WTC11 (cell line): ENCODE measurements around the gene GARNL3.

Experiments used
- CREB1 ChIP-seq: sonication (generic); formaldehyde crosslinking; IDR thresholded peaks from 2 replicates; pipeline ENCODE4 v1.8.0; 2023; ENCODE audit warnings: mild to moderate bottlenecking, missing genetic modification reagents
- ELF4 ChIP-seq: sonication (generic); formaldehyde crosslinking; IDR thresholded peaks from 2 replicates; pipeline ENCODE4 v1.8.1; 2022; ENCODE audit warnings: low read depth, mild to moderate bottlenecking, moderate library complexity, missing genetic modification reagents
- HMGA2 ChIP-seq: fragments of 250-450 bp; sonication (Bioruptor Pico); IDR thresholded peaks from 2 replicates; pipeline ENCODE4 v1.4.0; 2021; ENCODE audit warnings: mild to moderate bottlenecking, moderate library complexity
- NFATC4 ChIP-seq: fragments of 250-450 bp; sonication (Bioruptor Pico); IDR thresholded peaks from 2 replicates; pipeline ENCODE4 v1.9.0; 2021; ENCODE audit warnings: mild to moderate bottlenecking
- TEAD4 ChIP-seq: sonication (generic); formaldehyde crosslinking; IDR thresholded peaks from 2 replicates; pipeline ENCODE4 v1.8.0; 2022; ENCODE audit warnings: mild to moderate bottlenecking, missing genetic modification reagents
- ZBTB21 ChIP-seq: sonication (generic); formaldehyde crosslinking; IDR thresholded peaks from 2 replicates; pipeline ENCODE4 v1.8.1; 2023; ENCODE audit warnings: mild to moderate bottlenecking, missing genetic modification reagents, borderline replicate concordance
- TF ChIP-seq, protein P1 (sequence below): fragments of 200-600 bp; IDR thresholded peaks from 2 replicates; pipeline ENCODE4 v1.8.0; 2022; ENCODE audit warnings: antibody characterized with exemption
- TF ChIP-seq, protein P2 (sequence below): sonication (generic); formaldehyde crosslinking; IDR thresholded peaks from 2 replicates; pipeline ENCODE4 v1.8.1; 2023; ENCODE audit warnings: mild to moderate bottlenecking, missing genetic modification reagents, borderline replicate concordance
- TF ChIP-seq, protein P3 (sequence below): sonication (generic); formaldehyde crosslinking; IDR thresholded peaks from 2 replicates; pipeline ENCODE4 v1.8.1; 2022; ENCODE audit warnings: low read depth, missing genetic modification reagents, borderline replicate concordance
- TF ChIP-seq, protein P4 (sequence below): sonication (generic); formaldehyde crosslinking; IDR thresholded peaks from 2 replicates; pipeline ENCODE4 v1.8.1; 2023; ENCODE audit warnings: mild to moderate bottlenecking, missing genetic modification reagents, moderate library complexity
- TF ChIP-seq, protein P5 (sequence below): sonication (generic); formaldehyde crosslinking; IDR thresholded peaks from 2 replicates; pipeline ENCODE4 v1.8.0; 2023; ENCODE audit warnings: missing genetic modification reagents, mild to moderate bottlenecking, borderline replicate concordance

DNA sequence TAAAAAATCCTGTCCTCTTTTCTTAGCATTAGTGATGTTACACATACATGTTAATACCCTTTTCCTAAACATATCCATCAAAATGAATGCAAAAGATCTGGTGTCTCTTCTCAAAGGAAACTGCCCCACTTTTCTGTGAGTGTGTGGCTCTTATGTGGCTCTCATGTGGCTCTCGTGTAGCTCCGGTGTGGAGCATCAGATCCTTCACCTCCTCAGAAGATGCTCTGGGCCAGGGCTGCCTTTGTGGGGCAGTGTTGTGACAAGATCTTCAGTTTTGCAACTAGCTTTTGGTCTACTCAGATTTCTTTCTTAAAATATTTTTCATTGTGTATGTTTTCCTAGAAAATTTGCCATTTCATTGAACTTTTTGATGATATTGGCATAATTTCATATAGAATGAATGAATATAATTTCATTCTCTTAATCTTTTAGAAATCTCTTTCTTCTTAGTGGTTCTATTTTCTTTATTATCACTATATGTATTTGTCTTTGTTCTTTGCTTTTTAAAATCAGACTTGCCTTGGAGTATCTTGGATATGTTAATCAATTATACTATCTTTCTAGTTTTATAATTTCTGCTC is 19.4 kb downstream of the GARNL3 start:
- TF ChIP-seq HMGA2 (no peak), TEAD4 (CRISPR knock-in tag) (no peak), ELF4 (CRISPR knock-in tag) (no peak), ZBTB21 (CRISPR knock-in tag) (no peak), NFATC4 (CRISPR knock-in tag) (no peak), CREB1 (no peak)
- TF ChIP-seq, protein P1, sequence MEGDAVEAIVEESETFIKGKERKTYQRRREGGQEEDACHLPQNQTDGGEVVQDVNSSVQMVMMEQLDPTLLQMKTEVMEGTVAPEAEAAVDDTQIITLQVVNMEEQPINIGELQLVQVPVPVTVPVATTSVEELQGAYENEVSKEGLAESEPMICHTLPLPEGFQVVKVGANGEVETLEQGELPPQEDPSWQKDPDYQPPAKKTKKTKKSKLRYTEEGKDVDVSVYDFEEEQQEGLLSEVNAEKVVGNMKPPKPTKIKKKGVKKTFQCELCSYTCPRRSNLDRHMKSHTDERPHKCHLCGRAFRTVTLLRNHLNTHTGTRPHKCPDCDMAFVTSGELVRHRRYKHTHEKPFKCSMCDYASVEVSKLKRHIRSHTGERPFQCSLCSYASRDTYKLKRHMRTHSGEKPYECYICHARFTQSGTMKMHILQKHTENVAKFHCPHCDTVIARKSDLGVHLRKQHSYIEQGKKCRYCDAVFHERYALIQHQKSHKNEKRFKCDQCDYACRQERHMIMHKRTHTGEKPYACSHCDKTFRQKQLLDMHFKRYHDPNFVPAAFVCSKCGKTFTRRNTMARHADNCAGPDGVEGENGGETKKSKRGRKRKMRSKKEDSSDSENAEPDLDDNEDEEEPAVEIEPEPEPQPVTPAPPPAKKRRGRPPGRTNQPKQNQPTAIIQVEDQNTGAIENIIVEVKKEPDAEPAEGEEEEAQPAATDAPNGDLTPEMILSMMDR: no peak
- TF ChIP-seq, protein P2, sequence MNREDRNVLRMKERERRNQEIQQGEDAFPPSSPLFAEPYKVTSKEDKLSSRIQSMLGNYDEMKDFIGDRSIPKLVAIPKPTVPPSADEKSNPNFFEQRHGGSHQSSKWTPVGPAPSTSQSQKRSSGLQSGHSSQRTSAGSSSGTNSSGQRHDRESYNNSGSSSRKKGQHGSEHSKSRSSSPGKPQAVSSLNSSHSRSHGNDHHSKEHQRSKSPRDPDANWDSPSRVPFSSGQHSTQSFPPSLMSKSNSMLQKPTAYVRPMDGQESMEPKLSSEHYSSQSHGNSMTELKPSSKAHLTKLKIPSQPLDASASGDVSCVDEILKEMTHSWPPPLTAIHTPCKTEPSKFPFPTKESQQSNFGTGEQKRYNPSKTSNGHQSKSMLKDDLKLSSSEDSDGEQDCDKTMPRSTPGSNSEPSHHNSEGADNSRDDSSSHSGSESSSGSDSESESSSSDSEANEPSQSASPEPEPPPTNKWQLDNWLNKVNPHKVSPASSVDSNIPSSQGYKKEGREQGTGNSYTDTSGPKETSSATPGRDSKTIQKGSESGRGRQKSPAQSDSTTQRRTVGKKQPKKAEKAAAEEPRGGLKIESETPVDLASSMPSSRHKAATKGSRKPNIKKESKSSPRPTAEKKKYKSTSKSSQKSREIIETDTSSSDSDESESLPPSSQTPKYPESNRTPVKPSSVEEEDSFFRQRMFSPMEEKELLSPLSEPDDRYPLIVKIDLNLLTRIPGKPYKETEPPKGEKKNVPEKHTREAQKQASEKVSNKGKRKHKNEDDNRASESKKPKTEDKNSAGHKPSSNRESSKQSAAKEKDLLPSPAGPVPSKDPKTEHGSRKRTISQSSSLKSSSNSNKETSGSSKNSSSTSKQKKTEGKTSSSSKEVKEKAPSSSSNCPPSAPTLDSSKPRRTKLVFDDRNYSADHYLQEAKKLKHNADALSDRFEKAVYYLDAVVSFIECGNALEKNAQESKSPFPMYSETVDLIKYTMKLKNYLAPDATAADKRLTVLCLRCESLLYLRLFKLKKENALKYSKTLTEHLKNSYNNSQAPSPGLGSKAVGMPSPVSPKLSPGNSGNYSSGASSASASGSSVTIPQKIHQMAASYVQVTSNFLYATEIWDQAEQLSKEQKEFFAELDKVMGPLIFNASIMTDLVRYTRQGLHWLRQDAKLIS (CRISPR knock-in tag): no peak
- TF ChIP-seq, protein P3, sequence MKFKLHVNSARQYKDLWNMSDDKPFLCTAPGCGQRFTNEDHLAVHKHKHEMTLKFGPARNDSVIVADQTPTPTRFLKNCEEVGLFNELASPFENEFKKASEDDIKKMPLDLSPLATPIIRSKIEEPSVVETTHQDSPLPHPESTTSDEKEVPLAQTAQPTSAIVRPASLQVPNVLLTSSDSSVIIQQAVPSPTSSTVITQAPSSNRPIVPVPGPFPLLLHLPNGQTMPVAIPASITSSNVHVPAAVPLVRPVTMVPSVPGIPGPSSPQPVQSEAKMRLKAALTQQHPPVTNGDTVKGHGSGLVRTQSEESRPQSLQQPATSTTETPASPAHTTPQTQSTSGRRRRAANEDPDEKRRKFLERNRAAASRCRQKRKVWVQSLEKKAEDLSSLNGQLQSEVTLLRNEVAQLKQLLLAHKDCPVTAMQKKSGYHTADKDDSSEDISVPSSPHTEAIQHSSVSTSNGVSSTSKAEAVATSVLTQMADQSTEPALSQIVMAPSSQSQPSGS: no peak
- TF ChIP-seq, protein P4, sequence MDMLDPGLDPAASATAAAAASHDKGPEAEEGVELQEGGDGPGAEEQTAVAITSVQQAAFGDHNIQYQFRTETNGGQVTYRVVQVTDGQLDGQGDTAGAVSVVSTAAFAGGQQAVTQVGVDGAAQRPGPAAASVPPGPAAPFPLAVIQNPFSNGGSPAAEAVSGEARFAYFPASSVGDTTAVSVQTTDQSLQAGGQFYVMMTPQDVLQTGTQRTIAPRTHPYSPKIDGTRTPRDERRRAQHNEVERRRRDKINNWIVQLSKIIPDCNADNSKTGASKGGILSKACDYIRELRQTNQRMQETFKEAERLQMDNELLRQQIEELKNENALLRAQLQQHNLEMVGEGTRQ (CRISPR knock-in tag): no peak
- TF ChIP-seq, protein P5, sequence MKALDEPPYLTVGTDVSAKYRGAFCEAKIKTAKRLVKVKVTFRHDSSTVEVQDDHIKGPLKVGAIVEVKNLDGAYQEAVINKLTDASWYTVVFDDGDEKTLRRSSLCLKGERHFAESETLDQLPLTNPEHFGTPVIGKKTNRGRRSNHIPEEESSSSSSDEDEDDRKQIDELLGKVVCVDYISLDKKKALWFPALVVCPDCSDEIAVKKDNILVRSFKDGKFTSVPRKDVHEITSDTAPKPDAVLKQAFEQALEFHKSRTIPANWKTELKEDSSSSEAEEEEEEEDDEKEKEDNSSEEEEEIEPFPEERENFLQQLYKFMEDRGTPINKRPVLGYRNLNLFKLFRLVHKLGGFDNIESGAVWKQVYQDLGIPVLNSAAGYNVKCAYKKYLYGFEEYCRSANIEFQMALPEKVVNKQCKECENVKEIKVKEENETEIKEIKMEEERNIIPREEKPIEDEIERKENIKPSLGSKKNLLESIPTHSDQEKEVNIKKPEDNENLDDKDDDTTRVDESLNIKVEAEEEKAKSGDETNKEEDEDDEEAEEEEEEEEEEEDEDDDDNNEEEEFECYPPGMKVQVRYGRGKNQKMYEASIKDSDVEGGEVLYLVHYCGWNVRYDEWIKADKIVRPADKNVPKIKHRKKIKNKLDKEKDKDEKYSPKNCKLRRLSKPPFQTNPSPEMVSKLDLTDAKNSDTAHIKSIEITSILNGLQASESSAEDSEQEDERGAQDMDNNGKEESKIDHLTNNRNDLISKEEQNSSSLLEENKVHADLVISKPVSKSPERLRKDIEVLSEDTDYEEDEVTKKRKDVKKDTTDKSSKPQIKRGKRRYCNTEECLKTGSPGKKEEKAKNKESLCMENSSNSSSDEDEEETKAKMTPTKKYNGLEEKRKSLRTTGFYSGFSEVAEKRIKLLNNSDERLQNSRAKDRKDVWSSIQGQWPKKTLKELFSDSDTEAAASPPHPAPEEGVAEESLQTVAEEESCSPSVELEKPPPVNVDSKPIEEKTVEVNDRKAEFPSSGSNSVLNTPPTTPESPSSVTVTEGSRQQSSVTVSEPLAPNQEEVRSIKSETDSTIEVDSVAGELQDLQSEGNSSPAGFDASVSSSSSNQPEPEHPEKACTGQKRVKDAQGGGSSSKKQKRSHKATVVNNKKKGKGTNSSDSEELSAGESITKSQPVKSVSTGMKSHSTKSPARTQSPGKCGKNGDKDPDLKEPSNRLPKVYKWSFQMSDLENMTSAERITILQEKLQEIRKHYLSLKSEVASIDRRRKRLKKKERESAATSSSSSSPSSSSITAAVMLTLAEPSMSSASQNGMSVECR (CRISPR knock-in tag): no peak
